ENCODE measurements around the gene ERN1. TPM values are rescaled to one million over a fixed set of nuclear protein-coding genes. Genes with fewer than 3 reads are reported as not detected.
A peak's percentile ranks its signal among the peaks of the same experiment; 100 is the strongest.

The ERN1 gene
- total RNA-seq, 4 donors from 2014 or later, result 9.5 to 20.2 (median 12.8) TPM

- Histone ChIP-seq H3K27me3 (no peaks in the 10 kb centered on the region), H3K36me3 (no peaks in the 10 kb centered on the region), H3K4me1 (peaks cover 36 to 55% of the 10 kb centered on the region in 2 donors), H3K27ac (peak overlapping the region; percentile 94 to 97 (median 96)), H3K9me3 (no peaks in the 10 kb centered on the region), H3K4me3 (replicated peaks in 1 of 3) (no peak overlapping the region)
- TF ChIP-seq POLR2A (IDR thresholded peaks at IDR 0.05), result no peak
- TF ChIP-seq, protein P1, sequence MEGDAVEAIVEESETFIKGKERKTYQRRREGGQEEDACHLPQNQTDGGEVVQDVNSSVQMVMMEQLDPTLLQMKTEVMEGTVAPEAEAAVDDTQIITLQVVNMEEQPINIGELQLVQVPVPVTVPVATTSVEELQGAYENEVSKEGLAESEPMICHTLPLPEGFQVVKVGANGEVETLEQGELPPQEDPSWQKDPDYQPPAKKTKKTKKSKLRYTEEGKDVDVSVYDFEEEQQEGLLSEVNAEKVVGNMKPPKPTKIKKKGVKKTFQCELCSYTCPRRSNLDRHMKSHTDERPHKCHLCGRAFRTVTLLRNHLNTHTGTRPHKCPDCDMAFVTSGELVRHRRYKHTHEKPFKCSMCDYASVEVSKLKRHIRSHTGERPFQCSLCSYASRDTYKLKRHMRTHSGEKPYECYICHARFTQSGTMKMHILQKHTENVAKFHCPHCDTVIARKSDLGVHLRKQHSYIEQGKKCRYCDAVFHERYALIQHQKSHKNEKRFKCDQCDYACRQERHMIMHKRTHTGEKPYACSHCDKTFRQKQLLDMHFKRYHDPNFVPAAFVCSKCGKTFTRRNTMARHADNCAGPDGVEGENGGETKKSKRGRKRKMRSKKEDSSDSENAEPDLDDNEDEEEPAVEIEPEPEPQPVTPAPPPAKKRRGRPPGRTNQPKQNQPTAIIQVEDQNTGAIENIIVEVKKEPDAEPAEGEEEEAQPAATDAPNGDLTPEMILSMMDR (IDR thresholded peaks at IDR 0.05), result no peak
- DNase-seq, result peak in 1 of 2 donors; percentile 46
- intact Hi-C loops (cut with DNase I), result no loop called here
Observed at GRCh38 chr17:64176556-64176955, 46.6 kb upstream of the ERN1 start.

DNA sequence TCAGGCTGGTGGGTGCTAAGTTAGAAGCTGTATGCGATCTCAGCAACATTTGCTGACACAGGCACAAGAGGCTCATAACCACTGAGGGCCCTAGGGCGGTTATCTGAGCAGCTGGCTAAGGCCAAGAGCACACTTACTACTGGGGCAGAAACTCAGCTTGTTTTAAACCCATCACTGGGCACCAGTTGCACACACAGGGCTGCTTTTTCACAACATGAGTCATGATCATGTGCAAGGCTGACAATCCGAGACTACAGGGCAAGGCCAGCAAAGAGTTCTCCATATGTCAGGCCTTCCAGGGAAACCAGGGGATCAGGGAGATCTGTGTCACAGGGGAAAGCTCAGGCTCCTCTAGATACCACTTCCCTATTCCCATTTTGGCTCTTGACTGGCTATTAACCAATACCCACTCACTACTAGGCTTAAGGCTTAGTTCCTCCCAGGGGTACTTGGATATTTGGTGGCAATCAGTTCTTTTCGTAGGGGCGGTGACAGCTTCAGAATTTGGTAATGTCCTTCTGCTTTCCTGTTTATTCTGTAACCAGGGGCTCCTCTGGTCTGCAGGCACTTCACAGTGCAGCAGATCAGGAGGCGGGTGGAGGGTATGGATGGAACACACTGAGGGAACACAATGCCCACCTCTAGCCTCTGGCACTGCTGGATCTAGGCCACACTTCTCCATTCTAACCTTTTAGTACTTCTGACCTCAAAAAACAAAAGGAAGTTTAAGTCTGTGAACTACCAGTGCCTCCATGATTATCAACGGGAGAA lies 44.9 kb upstream of the ERN1 start:
- intact Hi-C loops (cut with DNase I), result loop anchor here (2.0 kb wide), 1 partner anchor 88 kb away; the partner anchor contains the start of gene TEX2
- TF ChIP-seq POLR2A (IDR thresholded peaks at IDR 0.05), result peak in 1 of 2 donors; percentile 58
- TF ChIP-seq, protein P1 (IDR thresholded peaks at IDR 0.05), result no peak
- H3K4me3 ChIP-seq (replicated peaks in 1 of 3), result no peak overlapping the region
- H3K36me3 ChIP-seq, result no peaks in the 10 kb centered on the region
- H3K27me3 ChIP-seq, result no peaks in the 10 kb centered on the region
- H3K9me3 ChIP-seq, result no peaks in the 10 kb centered on the region
- 56 to 68% methylated on average over 6 to 7 of the region's 7 CpGs for WGBS, 2 donors
- peaks cover 36 to 56% of the 10 kb centered on the region in 2 donors for H3K4me1 ChIP-seq
- H3K27ac ChIP-seq, result peak overlapping the region; percentile 94 to 97 (median 96)
- DNase-seq, result peak; percentile 84 to 87

GRCh38 chr17:64173646-64174045 lies 43.7 kb upstream of the ERN1 start:
- H3K27ac ChIP-seq, result peak overlapping the region; percentile 94 to 97 (median 96)
- intact Hi-C loops (cut with DNase I), result loop anchor here (2.0 kb wide), 1 partner anchor 89 kb away; the partner anchor contains the start of gene TEX2

DNA sequence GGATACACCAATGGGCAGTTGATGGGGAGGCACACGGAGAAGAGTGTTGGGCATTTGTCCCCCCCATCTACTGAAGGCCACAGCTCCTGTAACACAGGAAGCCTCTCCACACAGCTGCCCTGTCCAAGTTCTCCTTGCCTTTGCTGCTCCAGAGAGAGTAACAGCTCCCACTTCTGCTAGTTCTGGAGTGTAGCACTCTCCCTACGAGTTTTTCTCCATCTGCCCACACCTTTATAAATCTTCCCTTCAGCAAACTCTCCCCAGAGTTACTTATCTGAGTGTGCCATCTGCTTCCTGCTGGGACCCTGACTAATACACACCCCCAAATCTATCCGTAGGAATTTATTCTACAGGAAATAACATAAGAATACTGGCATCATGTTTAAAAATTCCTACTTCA lies 42.6 kb upstream of the ERN1 start:
- DNase-seq, result no peak
- Histone ChIP-seq H3K4me3 (replicated peaks in 1 of 3) (no peak overlapping the region), H3K27me3 (no peaks in the 10 kb centered on the region), H3K4me1 (peaks cover 36 to 64% of the 10 kb centered on the region in 2 donors), H3K9me3 (no peaks in the 10 kb centered on the region), H3K36me3 (no peaks in the 10 kb centered on the region), H3K27ac (peak overlapping the region in 1 of 3 donors; percentile 0)
- WGBS, 2 donors, result 74 to 84% methylated on average over 3 of the region's 3 CpGs
- intact Hi-C loops (cut with DNase I), result no loop called here
- no peak for TF ChIP-seq POLR2A (IDR thresholded peaks at IDR 0.05)
- TF ChIP-seq, protein P1 (IDR thresholded peaks at IDR 0.05), result no peak

More at GRCh38 chr17:64173646-64174045, 43.7 kb upstream of the ERN1 start:
- Histone ChIP-seq H3K27me3 (no peaks in the 10 kb centered on the region), H3K9me3 (no peaks in the 10 kb centered on the region), H3K36me3 (no peaks in the 10 kb centered on the region), H3K4me3 (replicated peaks in 1 of 3) (no peak overlapping the region), H3K4me1 (peaks cover 36 to 66% of the 10 kb centered on the region in 2 donors)
- TF ChIP-seq, protein P1 (IDR thresholded peaks at IDR 0.05), result no peak
- TF ChIP-seq POLR2A (IDR thresholded peaks at IDR 0.05), result no peak
- DNase-seq, result peak in 1 of 2 donors; percentile 36
- 87 to 96% methylated on average over 3 of the region's 3 CpGs for WGBS, 2 donors

DNA sequence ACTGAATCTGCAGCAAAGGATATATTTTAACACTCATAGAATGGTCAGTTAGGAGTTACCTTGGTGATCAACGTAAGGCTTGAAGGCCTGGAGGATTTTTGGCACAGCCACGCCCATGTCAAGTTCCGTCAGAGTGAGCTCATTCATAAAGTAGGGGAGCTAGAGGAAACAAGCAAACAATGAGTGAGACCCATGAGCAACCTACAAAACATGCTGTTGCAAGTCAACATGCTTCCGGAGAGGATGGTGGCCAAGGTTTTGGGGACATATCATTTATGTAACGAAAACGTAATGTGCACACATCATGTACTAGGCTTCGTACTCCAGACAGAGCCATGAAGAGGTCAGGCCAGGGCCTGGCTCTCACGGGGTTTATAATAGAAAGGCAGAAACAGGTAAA lies 41.1 kb upstream of the ERN1 start:
- Histone ChIP-seq H3K4me1 (peaks cover 23 to 49% of the 10 kb centered on the region in 2 donors), H3K9me3 (no peaks in the 10 kb centered on the region), H3K27me3 (no peaks in the 10 kb centered on the region), H3K36me3 (no peaks in the 10 kb centered on the region), H3K4me3 (replicated peaks in 1 of 3) (no peak overlapping the region), H3K27ac (peak overlapping the region in 2 of 3 donors; percentile 17 to 21)
- TF ChIP-seq, protein P1 (IDR thresholded peaks at IDR 0.05), result no peak
- TF ChIP-seq POLR2A (IDR thresholded peaks at IDR 0.05), result no peak
- intact Hi-C loops (cut with DNase I), result no loop called here
- WGBS, 2 donors, result 82 to 92% methylated on average over 8 of the region's 8 CpGs
- no peak for DNase-seq
